PC-3 (cell line): ENCODE data around the gene VAMP4. TPM values are rescaled to one million over a fixed set of nuclear protein-coding genes. Genes with fewer than 3 reads are reported as not detected.
A peak's percentile ranks its signal among the peaks of the same experiment; 100 is the strongest.

Experiments
- ATAC-seq: fragments of 200-7000 bp; cut with Tn5 transposase; 2 replicates; pipeline ENCODE4 v1.9.1; 2020; ENCODE audit warnings: mild to moderate bottlenecking, moderate library complexity
- BruUV-seq: library from RNA; stranded (reverse); fragments of 400-500 nt; replicated peaks from 2 replicates; lab custom pipeline; 2021; lab: Mats Ljungman, UMichigan
- CTCF ChIA-PET: fragments of 300-600 bp; sonication (Branson Sonifier 250); formaldehyde crosslinking; loops from one replicate; lab custom pipeline; 2022; ENCODE audit warnings: antibody characterized with exemption; lab: Charles Lee
- POLR2A ChIA-PET: fragments of 300-600 bp; sonication (Branson Sonifier 250); formaldehyde crosslinking; loops from one replicate; lab custom pipeline; 2022; ENCODE audit warnings: antibody characterized with exemption; ENCODE audit not compliant: unreplicated experiment; lab: Charles Lee
- DNase-seq: peaks from one replicate; pipeline ENCODE4 v3.0.0-alpha.2; 2015
- H2AFZ ChIP-seq: fragments of 300-600 bp; sonication (generic); 2 replicates; pipeline ENCODE4 v1.6.0; 2016; ENCODE audit warnings: antibody characterized with exemption, low read length
- H3F3A ChIP-seq: fragments of 300-600 bp; sonication (generic); one replicate; pipeline ENCODE4 v1.6.0; 2017; ENCODE audit warnings: antibody characterized with exemption, low read length, control low read depth, mild to moderate bottlenecking; ENCODE audit not compliant: unreplicated experiment
- H3K27ac ChIP-seq: fragments of 300-600 bp; sonication (generic); 2 replicates; pipeline ENCODE4 v1.5.1; 2016; ENCODE audit warnings: mild to moderate bottlenecking, low read length
- H3K27me3 ChIP-seq: fragments of 300-600 bp; sonication (generic); 2 replicates; pipeline ENCODE4 v1.6.1; 2016; ENCODE audit warnings: low read length, mixed read lengths
- H3K36me3 ChIP-seq: fragments of 300-600 bp; sonication (generic); 2 replicates; pipeline ENCODE4 v1.6.1; 2016; ENCODE audit warnings: low read depth, mixed run types, low read length, mixed read lengths
- H3K4me1 ChIP-seq: fragments of 300-600 bp; sonication (generic); 2 replicates; pipeline ENCODE4 v1.5.1; 2016; ENCODE audit warnings: low read length; ENCODE audit not compliant: insufficient read depth
- H3K4me2 ChIP-seq: fragments of 300-600 bp; sonication (generic); 2 replicates; pipeline ENCODE4 v1.6.0; 2016; ENCODE audit warnings: low read length
- H3K4me3 ChIP-seq: fragments of 300-600 bp; sonication (generic); 2 replicates; pipeline ENCODE4 v1.5.1; 2016; ENCODE audit warnings: mild to moderate bottlenecking, low read length, mixed read lengths
- H3K79me2 ChIP-seq: fragments of 300-600 bp; sonication (generic); 2 replicates; pipeline ENCODE4 v1.6.1; 2017; ENCODE audit warnings: low read length, mixed read lengths
- H3K9ac ChIP-seq: fragments of 300-600 bp; sonication (generic); 2 replicates; pipeline ENCODE4 v1.6.0; 2016; ENCODE audit warnings: mild to moderate bottlenecking, low read length
- H3K9me2 ChIP-seq: fragments of 300-600 bp; sonication (generic); replicated peaks from 2 replicates; pipeline ENCODE4 v1.6.1; 2016; ENCODE audit warnings: mixed run types, low read length, mixed read lengths
- H3K9me3 ChIP-seq: fragments of 300-600 bp; sonication (generic); 2 replicates; pipeline ENCODE4 v1.6.1; 2016; ENCODE audit warnings: low read length, mixed read lengths
- H4K20me1 ChIP-seq: fragments of 300-600 bp; sonication (generic); 2 replicates; pipeline ENCODE4 v1.6.1; 2016; ENCODE audit warnings: low read length, mixed read lengths
- EZH2 ChIP-seq: fragments of 300-600 bp; sonication (generic); IDR thresholded peaks from one replicate; pipeline ENCODE4 v1.6.1; 2017; ENCODE audit warnings: antibody characterized with exemption, mild to moderate bottlenecking, low read length; ENCODE audit not compliant: unreplicated experiment
- EZH2phosphoT487 ChIP-seq: fragments of 300-600 bp; sonication (generic); IDR thresholded peaks from 2 replicates; pipeline ENCODE4 v1.6.1; 2018; ENCODE audit warnings: mild to moderate bottlenecking, antibody characterized with exemption, low read length, borderline replicate concordance
- intact Hi-C: fragments of 100-400 bp; cut with micrococcal nuclease; formaldehyde crosslinking; loops from 2 replicates; pipeline ENCODE4 v1.9.0; 2023
- total RNA-seq: library from RNA; depleted of rRNA; stranded (reverse); fragments of >200 nt; gene quantifications from 2 replicates; pipeline ENCODE4 v1.2.3, GENCODE V29; 2014
- TF ChIP-seq, protein P1 (sequence below): fragments of 300-600 bp; sonication (generic); conservative IDR thresholded peaks from 2 replicates; pipeline ENCODE4 v1.5.1; 2017; ENCODE audit warnings: antibody characterized with exemption, low read depth, mild to moderate bottlenecking, low read length

The VAMP4 gene
- total RNA-seq, 1 experiment from 2014 or later: 7.2 TPM

- no peak overlapping the region for H2AFZ ChIP-seq
- H3K9me3 ChIP-seq: no peaks in the 10 kb centered on the region
- peaks cover 7% of the 10 kb centered on the region for H3F3A ChIP-seq
- H3K27ac ChIP-seq: no peak overlapping the region
- H4K20me1 ChIP-seq: no peaks in the 10 kb centered on the region
- no peaks in the 10 kb centered on the region for H3K9me2 ChIP-seq
- ATAC-seq (no peak), DNase-seq (no peak)
- ChIA-PET CTCF (interaction anchor here (0.5 to 1.4 kb wide), 2 partner anchors 34 to 139 kb away, joined by 3 to 5 read pairs; no protein-coding TSS in a partner anchor), POLR2A (no interaction called here)
- H3K4me1 ChIP-seq: peaks cover 39% of the 10 kb centered on the region
- BruUV-seq: no TSS peak
- H3K4me2 ChIP-seq: peak overlapping the region; percentile 90
- intact Hi-C loops: loop anchor here (5.0 kb wide), 2 partner anchors 297 to 352 kb away; partner anchors contain the start of gene PRRC2C
- peaks cover 71% of the 10 kb centered on the region for H3K79me2 ChIP-seq
- peaks cover 60% of the 10 kb centered on the region for H3K36me3 ChIP-seq
- TF ChIP-seq EZH2phosphoT487 (no peak), EZH2 (no peak)
- TF ChIP-seq, protein P1, sequence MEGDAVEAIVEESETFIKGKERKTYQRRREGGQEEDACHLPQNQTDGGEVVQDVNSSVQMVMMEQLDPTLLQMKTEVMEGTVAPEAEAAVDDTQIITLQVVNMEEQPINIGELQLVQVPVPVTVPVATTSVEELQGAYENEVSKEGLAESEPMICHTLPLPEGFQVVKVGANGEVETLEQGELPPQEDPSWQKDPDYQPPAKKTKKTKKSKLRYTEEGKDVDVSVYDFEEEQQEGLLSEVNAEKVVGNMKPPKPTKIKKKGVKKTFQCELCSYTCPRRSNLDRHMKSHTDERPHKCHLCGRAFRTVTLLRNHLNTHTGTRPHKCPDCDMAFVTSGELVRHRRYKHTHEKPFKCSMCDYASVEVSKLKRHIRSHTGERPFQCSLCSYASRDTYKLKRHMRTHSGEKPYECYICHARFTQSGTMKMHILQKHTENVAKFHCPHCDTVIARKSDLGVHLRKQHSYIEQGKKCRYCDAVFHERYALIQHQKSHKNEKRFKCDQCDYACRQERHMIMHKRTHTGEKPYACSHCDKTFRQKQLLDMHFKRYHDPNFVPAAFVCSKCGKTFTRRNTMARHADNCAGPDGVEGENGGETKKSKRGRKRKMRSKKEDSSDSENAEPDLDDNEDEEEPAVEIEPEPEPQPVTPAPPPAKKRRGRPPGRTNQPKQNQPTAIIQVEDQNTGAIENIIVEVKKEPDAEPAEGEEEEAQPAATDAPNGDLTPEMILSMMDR: no peak
- H3K4me3 ChIP-seq: 0 out of 2 replicates have a peak overlapping the region, but pooled peaks have one; percentile 75
- H3K27me3 ChIP-seq: no peaks in the 10 kb centered on the region
- no peak overlapping the region for H3K9ac ChIP-seq
Measured at GRCh38 chr1:171783816-171784530, 42.1 kb upstream of the VAMP4 start.

GRCh38 chr1:171781176-171781875 lies 39.5 kb upstream of the VAMP4 start, which contains the start of gene METTL13:
Gene METTL13 (plus strand): TSS chr1:171781660. CDS start chr1:171781968, 308 bp downstream.
- Histone ChIP-seq H3K9ac (peak within 1 kb of the TSS; percentile 84), H3K9me2 (no peaks in the 10 kb centered on the region), H3K4me2 (peak within 1 kb of the TSS; percentile 90), H3K79me2 (peaks cover 49% of the 10 kb centered on the region), H3K27ac (peak within 1 kb of the TSS; percentile 61), H3K9me3 (no peaks in the 10 kb centered on the region), H3K27me3 (no peaks in the 10 kb centered on the region), H3K36me3 (peaks cover 34% of the 10 kb centered on the region), H2AFZ (peak within 1 kb of the TSS; percentile 76), H3F3A (peaks cover 7% of the 10 kb centered on the region), H3K4me3 (peak within 1 kb of the TSS; percentile 75), H4K20me1 (no peaks in the 10 kb centered on the region), H3K4me1 (peaks cover 39% of the 10 kb centered on the region)
- no TSS peak for BruUV-seq
- peak; percentile 97 for ATAC-seq
- ChIA-PET CTCF (interaction anchor here (0.5 to 1.6 kb wide), 6 partner anchors 19 to 136 kb away, joined by 3 to 13 read pairs (median 4); no protein-coding TSS in a partner anchor), POLR2A (interaction anchor here (0.6 to 1.0 kb wide), 4 partner anchors 39 to 1697 kb away, joined by 3 to 14 read pairs (median 4); partner anchors contain the start of gene VAMP4)
- TF ChIP-seq EZH2phosphoT487: no peak
- TF ChIP-seq EZH2: no peak
- TF ChIP-seq, protein P1: no peak
- DNase-seq: peak; percentile 100
- intact Hi-C loops: loop anchor here (1.0 to 5.0 kb wide), 5 partner anchors 39 to 751 kb away; partner anchors contain the start of genes PRRC2C and VAMP4
